Adipose tissue (tissue), 3 donors: ENCODE measurements around the gene ANKRD30B. TPM values are rescaled to one million over a fixed set of nuclear protein-coding genes. Genes with fewer than 3 reads are reported as not detected.
"Not testable (repeated sequence)": the region's sequence is repeated elsewhere in the genome, so short reads cannot be mapped to it uniquely, and the experiment has no call there.

Source experiments
- H3K27ac ChIP-seq: one replicate; pipeline ENCODE4 v1.5.1; 2013; ENCODE audit warnings: low read depth, low read length
- WGBS, 3 donors: extraction: QIAGEN DNeasy Blood & Tissue Kit; methylation state at CpG; one replicate each; pipeline ENCODE4 v1.1.7; 2013; 5-methylcytosine and 5-hydroxymethylcytosine counted together
- polyA plus RNA-seq, 3 donors: library from polyadenylated mRNA; stranded (reverse); fragments of 200-250 nt; gene quantifications; one replicate each; pipeline ENCODE4 v1.2.3, GENCODE V29; 2013
- donor health status: healthy with polysubstance abuse.
- donor health status: Bipolar disorder and iron deficiency.
- donor health status: healthy.

The ANKRD30B gene
- polyA plus RNA-seq, 3 donors: 0.06 to 0.45 TPM; not detected in 1

GRCh38 chr18:14811081-14811480 is 63.1 kb downstream of the ANKRD30B start:
- H3K27ac ChIP-seq: not testable (repeated sequence)
- WGBS, 3 donors: 89 to 98% (median 90%) methylated on average over 12 to 13 of the region's 13 CpGs

GRCh38 chr18:14826972-14827632 is 79.1 kb downstream of the ANKRD30B start:
- H3K27ac ChIP-seq: not testable (repeated sequence)
- WGBS, 3 donors: 55 to 69% (median 68%) methylated on average over 2 of the region's 2 CpGs

GRCh38 chr18:14841607-14842006 is 93.6 kb downstream of the ANKRD30B start:
- not testable (repeated sequence) for H3K27ac ChIP-seq
- WGBS, 3 donors: 66 to 88% (median 71%) methylated on average over 2 of the region's 2 CpGs

DNA sequence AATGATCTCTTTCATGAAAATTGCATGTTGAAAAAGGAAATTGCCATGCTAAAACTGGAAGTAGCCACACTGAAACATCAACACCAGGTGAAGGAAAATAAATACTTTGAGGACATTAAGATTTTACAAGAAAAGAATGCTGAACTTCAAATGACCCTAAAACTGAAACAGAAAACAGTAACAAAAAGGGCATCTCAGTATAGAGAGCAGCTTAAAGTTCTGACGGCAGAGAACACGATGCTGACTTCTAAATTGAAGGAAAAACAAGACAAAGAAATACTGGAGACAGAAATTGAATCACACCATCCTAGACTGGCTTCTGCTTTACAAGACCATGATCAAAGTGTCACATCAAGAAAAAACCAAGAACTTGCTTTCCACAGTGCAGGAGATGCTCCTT is 103.6 kb downstream of the ANKRD30B start:
- H3K27ac ChIP-seq: not testable (repeated sequence)
- 10 to 55% (median 31%) methylated on average over 2 of the region's 2 CpGs for WGBS, 3 donors

DNA sequence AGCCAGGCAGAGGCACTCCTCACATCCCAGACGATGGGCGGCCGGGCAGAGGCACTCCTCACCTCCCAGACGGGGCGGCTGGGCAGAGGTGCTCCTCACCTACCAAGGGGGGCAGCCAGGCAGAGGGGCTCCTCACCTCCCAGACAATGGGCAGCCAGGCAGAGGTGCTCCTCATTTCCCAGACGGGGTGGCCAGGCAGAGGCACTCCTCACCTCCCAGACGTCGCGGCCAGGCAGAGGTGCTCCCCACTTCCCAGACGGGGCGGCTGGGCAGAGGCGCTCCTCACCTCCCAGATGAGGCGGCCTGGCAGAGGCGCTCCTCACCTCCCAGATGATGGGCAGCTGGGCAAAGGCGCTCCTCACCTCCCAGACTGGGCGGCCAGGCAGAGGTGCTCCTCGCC is 107.7 kb downstream of the ANKRD30B start:
- H3K27ac ChIP-seq: not testable (repeated sequence)
- WGBS, 3 donors: 82 to 92% (median 82%) methylated on average over 9 to 17 of the region's 17 CpGs

GRCh38 chr18:14856256-14856655 is 108.3 kb downstream of the ANKRD30B start:
- WGBS, 3 donors: 95 to 100% methylated on average over 6 to 8 of the region's 20 CpGs; no CpG with 5 or more reads in 1 of the 3 donors
- H3K27ac ChIP-seq: not testable (repeated sequence)

DNA sequence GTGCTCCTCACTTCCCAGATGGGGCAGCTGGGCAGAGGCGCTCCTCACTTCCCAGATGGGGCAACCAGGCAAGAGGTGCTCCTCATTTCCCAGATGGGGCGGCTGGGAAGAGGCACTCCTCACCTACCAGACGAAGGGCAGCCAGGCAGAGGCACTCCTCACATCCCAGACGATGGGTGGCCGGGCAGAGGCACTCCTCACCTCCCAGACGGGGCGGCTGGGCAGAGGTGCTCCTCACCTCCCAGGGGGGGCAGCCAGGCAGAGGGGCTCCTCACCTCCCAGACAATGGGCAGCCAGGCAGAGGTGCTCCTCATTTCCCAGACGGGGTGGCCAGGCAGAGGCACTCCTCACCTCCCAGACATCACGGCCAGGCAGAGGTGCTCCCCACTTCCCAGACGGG is 110.5 kb downstream of the ANKRD30B start:
- WGBS, 3 donors: 100% methylated on average over 3 of the region's 10 CpGs; no CpG with 5 or more reads in 2 of the 3 donors
- not testable (repeated sequence) for H3K27ac ChIP-seq

DNA sequence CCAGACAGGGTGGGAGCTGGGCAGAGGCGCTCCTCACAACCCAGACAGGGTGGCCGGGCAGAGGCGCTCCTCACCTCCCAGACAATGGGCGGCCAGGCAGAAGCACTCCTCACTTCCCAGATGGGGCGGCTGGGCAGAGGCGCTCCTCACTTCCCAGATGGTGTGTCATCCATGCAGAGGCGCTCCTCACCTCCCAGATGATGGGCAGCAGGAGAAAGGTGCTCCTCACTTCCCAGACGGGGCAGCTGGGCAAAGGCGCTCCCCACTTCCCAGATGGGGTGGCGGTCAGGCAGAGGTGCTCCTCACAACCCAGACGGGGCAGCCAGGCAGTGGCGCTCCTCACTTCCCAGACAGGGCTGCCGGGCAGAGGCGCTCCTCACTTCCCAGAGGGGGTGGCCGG is 112.0 kb downstream of the ANKRD30B start:
- H3K27ac ChIP-seq: not testable (repeated sequence)
- WGBS, 3 donors: 82 to 93% (median 89%) methylated on average over 11 to 15 of the region's 15 CpGs

- WGBS, 3 donors: 81 to 91% (median 84%) methylated on average over 10 to 15 of the region's 15 CpGs
- H3K27ac ChIP-seq: not testable (repeated sequence)
Observed at GRCh38 chr18:14866426-14866825, 118.5 kb downstream of the ANKRD30B start.

GRCh38 chr18:14867988-14868387 is 120.0 kb downstream of the ANKRD30B start:
- WGBS, 3 donors: 75 to 94% (median 90%) methylated on average over 4 of the region's 4 CpGs
- not testable (repeated sequence) for H3K27ac ChIP-seq

GRCh38 chr18:14868825-14869224 is 120.9 kb downstream of the ANKRD30B start:
- 70 to 81% (median 80%) methylated on average over 2 to 4 of the region's 4 CpGs for WGBS, 3 donors

DNA sequence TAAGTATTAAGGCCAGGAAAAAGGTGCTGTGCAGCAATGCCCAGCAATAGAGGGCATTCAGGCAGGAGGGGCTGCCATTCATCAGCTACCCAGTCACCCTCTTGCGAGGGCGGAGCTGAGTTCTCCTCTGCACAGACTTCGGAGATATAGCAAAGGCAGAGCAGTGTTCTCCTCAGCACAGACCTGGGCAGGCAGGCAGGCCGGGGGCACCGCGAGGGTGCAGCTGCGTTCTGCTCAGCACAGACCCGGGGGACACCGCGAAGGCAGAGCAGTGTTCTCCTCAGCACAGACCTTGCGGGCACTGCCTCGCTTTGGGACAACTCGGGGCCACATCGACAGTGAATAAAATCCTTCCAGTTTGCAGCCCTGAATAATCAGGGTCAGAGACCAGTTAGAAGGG is 130.9 kb downstream of the ANKRD30B start:
- not testable (repeated sequence) for H3K27ac ChIP-seq
- 76 to 89% (median 84%) methylated on average over 8 to 14 of the region's 14 CpGs for WGBS, 3 donors

More at GRCh38 chr18:14868825-14869224, 120.9 kb downstream of the ANKRD30B start:
- H3K27ac ChIP-seq: not testable (repeated sequence)

DNA sequence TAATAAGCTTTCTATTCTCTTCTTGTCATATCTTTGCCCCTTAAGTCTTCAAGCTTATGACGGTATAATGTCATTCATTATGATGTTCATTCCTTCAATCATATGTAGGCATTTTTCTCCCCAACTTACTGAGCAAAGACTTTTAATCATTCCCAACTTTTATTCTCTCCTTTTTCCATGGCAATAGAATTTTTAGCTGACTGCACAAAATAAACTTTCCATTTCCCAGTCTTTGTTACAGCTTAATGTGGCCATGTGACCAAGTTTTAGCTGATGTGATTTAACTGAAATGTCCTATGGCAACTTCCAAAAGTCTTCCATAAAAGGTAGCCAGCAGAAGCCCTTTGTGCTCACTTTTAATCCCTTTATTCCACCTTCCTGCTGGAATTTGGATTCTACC is 152.5 kb downstream of the ANKRD30B start:
- 81 to 95% (median 90%) methylated on average over 1 of the region's 1 CpG for WGBS, 3 donors
- no peak overlapping the region for H3K27ac ChIP-seq

Other genes with a start within 250 kb of the ANKRD30B start
- under 1 TPM in 1 of 3 donors, not detected in 2; 0.06 TPM for gene POTEC, start 204.6 kb upstream of the ANKRD30B start, polyA plus RNA-seq